ENCODE measurements around the gene POLR2I. TPM values are rescaled to one million over a fixed set of nuclear protein-coding genes. Genes with fewer than 3 reads are reported as not detected.

The POLR2I gene
- total and polyA plus RNA-seq, 2 of the 13 experiments (the other 11 are each of a cell fraction or from before 2014, with no cell fraction given) = 40.5 to 104 TPM

- peak; percentile 83 for TF ChIP-seq ZNF143 (CRISPR knock-in tag; IDR thresholded peaks at IDR 0.05)
- peak; percentile 60 to 86; a peak in 3 of 4 replicates for TF ChIP-seq POLR2A (IDR thresholded peaks at IDR 0.05; ENCODE audit: insufficient read depth in 1 of 2, low read depth in 2 of 2, low read length in 2 of 2)
- peak; percentile 83 for TF ChIP-seq YEATS2 (CRISPR knock-in tag; IDR thresholded peaks at IDR 0.05; ENCODE audit: borderline replicate concordance)
- TF ChIP-seq HNRNPUL1 (IDR thresholded peaks at IDR 0.05; ENCODE audit: low read depth, low read length) = 0 out of 2 replicates have a peak, but pooled peaks have one; percentile 48
- TF ChIP-seq HNRNPH1 (optimal IDR thresholded peaks at IDR 0.05; ENCODE audit: low read depth, low read length) = peak; percentile 42
- TF ChIP-seq HNRNPK (IDR thresholded peaks at IDR 0.05; ENCODE audit: low read depth, low read length, poor library complexity, severe bottlenecking) = peak; percentile 46
- TF ChIP-seq ZNF75D (CRISPR knock-in tag; IDR thresholded peaks at IDR 0.05; ENCODE audit: borderline replicate concordance) = no peak
- 0 out of 2 replicates have a peak, but pooled peaks have one; percentile 72 for TF ChIP-seq ZNF615 (CRISPR knock-in tag; IDR thresholded peaks at IDR 0.05; ENCODE audit: borderline replicate concordance)
- TF ChIP-seq ZIK1 (CRISPR knock-in tag; IDR thresholded peaks at IDR 0.05; ENCODE audit: borderline replicate concordance, low read depth) = peak; percentile 95
- TF ChIP-seq NR2C2 (CRISPR knock-in tag; IDR thresholded peaks at IDR 0.05; ENCODE audit: borderline replicate concordance) = peak; percentile 51; the same call in 1 of the 2 replicates
- peak; percentile 93 for TF ChIP-seq ZSCAN5A (CRISPR knock-in tag; IDR thresholded peaks at IDR 0.05; ENCODE audit: borderline replicate concordance)
- peak; percentile 94 for TF ChIP-seq ZGPAT (CRISPR knock-in tag; IDR thresholded peaks at IDR 0.05)
- 0 out of 2 replicates have a peak, but pooled peaks have one; percentile 27 for TF ChIP-seq ISX (CRISPR knock-in tag; conservative IDR thresholded peaks at IDR 0.05)
- no peak for TF ChIP-seq BATF2 (CRISPR knock-in tag; IDR thresholded peaks at IDR 0.05)
- TF ChIP-seq MXD3 (CRISPR knock-in tag; IDR thresholded peaks at IDR 0.05) = peak; percentile 65; the same call in 1 of the 2 replicates
- 0 out of 2 replicates have a peak, but pooled peaks have one; percentile 49 for TF ChIP-seq ZNF775 (CRISPR knock-in tag; IDR thresholded peaks at IDR 0.05; ENCODE audit: borderline replicate concordance)
- TF ChIP-seq ZNF530 (CRISPR knock-in tag; IDR thresholded peaks at IDR 0.05; ENCODE audit: low read depth) = no peak
- TF ChIP-seq SNAPC5 (CRISPR knock-in tag; IDR thresholded peaks at IDR 0.05; ENCODE audit: borderline replicate concordance) = peak; percentile 62; the same call in 1 of the 2 replicates
- TF ChIP-seq SAP130 (CRISPR knock-in tag; IDR thresholded peaks at IDR 0.05; ENCODE audit: low read depth) = peak; percentile 89
- peak; percentile 52; the same call in 1 of the 2 replicates for TF ChIP-seq ISL2 (CRISPR knock-in tag; IDR thresholded peaks at IDR 0.05)
- TF ChIP-seq DRAP1 (CRISPR knock-in tag; IDR thresholded peaks at IDR 0.05) = peak; percentile 73
- no peak for TF ChIP-seq SP1 (IDR thresholded peaks at IDR 0.05)
- TF ChIP-seq SP1 (CRISPR knock-in tag; IDR thresholded peaks at IDR 0.05) = peak; percentile 75
- TF ChIP-seq HMG20B (CRISPR knock-in tag; conservative IDR thresholded peaks at IDR 0.05) = no peak
- TF ChIP-seq CREB1 (IDR thresholded peaks at IDR 0.05) = peak; percentile 58
- TF ChIP-seq CREB1 (CRISPR knock-in tag; IDR thresholded peaks at IDR 0.05) = 0 out of 2 replicates have a peak, but pooled peaks have one; percentile 40
Observed at GRCh38 chr19:36139473-36140303, 25.0 kb upstream of the POLR2I start, which contains the start of gene CAPNS1 (continued).
